ENCODE data around the gene SNTA1.
"Not testable (repeated sequence)": the region's sequence is repeated elsewhere in the genome, so short reads cannot be mapped to it uniquely, and the experiment has no call there.

The SNTA1 gene

DNA sequence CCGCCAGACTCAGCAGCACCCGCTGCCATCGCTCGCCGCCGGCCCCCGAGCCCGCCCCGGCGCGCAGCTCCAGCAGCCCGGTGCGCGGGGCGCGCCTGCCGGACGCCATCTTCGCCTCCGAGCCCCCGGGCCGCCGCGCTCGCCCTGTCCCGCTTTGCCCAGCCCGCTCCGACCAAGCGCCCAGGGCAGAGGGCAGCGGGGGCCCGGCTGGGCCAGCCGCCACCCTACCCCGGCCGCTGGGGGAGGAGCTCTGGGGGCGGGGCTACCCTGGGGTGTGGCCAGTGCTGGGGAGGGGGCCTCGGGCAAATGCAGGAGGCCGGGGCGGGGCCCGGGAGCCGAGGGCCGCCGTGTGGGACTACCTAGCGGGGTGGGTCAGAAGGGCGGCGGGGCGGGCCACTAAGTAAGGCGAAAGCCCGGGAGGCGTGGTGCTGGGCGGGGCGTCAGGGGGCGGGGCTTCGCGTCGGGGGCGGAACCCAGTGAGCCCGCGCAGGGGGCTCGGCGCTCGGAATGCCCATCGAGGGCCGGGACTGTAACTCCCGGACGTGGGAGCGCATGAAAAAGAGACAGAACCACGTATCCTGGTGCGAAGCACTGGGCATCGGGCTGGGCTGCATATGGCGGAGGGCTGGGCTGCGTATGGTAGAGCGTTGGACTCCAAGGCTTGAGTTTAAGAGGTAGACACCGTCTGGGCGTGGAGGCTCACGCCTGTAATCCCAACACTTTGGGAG lies at the start of gene SNTA1:
TSS of gene SNTA1 (minus strand) at position 252 of the 728 bp plus-strand sequence. CDS start at position 109, 143 bp downstream.
- peak; percentile 76 to 82 for DNase-seq (ENCODE audit: low read depth in 2 of 2, low spot score in 1 of 2)

DNA sequence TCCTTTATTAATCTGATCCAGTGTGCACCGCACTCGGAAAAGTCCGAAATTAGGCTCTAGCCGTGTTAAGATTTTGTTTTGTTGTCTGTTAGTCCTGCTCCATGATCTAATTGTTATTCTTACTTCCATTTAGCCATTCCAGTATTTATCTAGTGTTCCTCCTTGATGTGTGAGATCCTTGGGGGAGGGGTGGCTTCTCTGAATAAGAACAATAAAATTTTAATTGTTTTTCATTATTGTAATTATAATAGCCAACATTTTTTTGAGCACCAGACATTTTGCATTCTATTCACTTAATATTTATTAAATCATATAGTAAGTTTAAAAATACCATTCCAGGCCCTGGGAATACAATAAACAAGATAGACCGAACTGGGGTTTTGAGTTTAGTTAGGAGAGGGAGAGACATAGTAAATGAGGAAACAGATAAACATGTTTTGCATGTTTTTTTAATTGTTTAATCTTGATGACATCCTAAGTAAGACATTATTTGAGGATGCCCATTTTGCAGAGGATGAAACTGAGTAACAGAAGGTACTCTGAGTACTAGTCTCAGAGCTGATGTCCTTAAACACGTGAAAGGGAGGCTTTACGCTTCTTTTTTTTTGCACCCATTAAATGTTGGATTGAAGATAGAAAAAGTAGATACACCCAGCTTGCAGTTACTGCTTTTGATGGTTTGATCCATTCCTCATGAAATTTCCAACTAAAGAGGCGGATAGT lies 47.5 kb upstream of the SNTA1 start:
- DNase-seq (ENCODE audit: low read depth in 2 of 2, low spot score in 1 of 2): no peak

DNA sequence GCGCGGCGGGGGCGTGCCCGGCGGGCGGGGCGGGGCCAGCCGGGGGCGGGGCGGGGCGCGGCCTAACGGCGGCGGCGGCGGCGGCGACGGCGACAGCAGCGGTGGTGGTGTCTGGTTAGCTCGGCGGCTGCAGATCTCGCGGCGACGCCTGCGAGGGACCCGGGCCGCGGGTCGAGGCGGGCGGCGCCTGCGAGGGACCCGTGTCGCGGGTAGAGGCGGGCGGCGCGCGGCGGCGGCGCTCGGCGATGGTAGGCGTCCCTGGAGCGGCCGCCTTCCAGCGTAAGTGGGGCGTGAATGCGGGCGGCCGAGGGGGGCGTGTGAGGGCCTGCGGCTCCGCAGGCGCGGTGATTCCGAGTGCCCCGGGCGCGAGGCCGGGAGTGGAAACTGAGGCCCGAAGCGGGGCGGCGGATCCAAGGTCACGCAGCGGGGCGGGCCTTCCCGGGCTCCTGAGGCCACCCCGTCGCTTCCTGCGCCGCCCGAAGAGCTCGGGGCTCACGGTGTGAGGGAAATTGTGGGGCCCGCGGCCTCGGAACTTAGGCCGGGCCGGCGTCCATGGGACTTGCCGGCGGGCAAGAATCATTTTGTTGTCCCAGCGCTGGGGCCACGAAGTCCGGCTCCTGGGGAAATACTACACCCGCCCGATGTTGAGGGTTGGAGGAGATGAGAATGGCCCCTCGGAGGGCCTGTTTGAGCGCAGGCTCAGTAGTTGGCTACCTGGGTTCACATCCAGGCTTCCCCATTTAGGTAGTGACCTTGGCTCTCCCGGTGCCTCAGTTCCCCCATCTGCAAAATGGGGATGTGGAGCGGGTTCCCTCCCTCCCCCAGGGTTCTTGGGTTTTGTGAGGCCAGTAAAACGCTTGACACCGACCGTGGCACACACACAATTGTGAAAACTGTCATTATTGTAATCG lies 46.7 kb upstream of the SNTA1 start, which contains the start of gene CBFA2T2:
TSS of gene CBFA2T2 (plus strand) at position 74 of the 911 bp plus-strand sequence. CDS start at position 246, 172 bp downstream.
- DNase-seq (ENCODE audit: low read depth in 2 of 2, low spot score in 1 of 2): peak in 1 of 2 donors; percentile 5

DNA sequence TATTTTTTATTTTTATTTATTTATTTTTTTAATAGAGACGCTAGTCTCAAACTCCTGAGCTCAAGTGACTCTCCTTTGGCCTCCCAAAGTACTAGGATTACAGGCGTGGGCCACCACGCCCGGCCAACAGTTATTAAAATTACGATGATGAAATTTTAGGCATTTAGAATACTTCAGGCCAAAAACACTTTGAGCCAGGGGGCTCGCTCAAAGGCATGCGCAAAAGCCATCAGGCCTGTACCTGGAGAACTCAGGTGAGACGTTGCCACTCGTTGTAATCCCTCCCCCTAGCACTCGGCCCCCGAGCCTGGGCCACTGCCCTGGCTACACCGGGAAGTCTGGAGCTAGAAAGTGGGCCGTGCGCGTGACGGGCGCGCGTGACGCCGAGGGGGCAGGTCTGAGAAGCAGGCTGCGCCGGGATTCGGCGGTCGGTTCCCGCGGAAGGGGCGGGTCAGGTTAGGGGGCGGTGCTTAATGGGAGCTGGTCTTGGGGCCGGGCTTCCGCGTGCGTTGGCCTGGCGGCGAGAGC lies 46.0 kb upstream of the SNTA1 start:
- peak; percentile 98 for DNase-seq (ENCODE audit: low read depth in 2 of 2, low spot score in 1 of 2)

DNA sequence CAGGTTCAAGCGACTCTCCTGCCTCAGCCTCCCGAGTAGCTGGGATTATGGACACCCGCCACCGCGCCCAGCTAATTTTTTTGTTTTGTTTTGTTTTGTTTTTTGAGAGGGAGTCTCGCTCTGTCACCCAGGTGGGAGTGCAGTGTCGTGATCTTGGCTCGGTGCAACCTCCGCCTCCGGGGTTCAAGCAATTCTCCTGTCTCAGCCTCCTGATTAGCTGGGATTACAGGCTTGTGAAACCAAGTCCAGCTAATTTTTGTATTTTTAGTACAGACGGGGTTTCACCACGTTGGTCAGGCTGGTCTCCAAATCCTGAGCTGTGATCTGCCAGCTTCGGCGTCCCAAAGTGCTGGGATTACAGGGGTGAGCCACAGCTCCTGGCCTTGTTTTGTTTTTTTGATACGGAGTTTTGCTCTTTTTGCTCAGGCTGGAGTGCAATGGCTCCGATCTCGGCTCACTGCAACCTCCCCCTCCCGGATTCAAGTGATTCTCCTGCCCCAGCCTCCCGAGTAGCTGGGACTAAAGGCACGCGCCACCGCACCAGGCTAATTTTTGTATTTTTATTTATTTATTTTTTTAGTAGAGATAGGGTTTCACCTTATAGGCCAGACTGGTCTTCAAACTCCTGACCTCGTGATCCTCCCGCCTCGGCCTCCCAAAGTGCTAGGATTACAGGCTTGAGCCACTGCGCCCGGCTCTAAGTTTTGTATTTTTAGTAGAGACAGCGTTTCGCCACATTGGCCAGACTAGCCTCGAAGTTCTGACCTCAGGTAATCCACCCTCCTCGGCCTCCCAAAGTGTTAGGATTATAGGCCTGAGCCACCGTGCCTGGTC lies 45.3 kb upstream of the SNTA1 start:
- not testable (repeated sequence) for DNase-seq (ENCODE audit: low read depth in 2 of 2, low spot score in 1 of 2)

DNA sequence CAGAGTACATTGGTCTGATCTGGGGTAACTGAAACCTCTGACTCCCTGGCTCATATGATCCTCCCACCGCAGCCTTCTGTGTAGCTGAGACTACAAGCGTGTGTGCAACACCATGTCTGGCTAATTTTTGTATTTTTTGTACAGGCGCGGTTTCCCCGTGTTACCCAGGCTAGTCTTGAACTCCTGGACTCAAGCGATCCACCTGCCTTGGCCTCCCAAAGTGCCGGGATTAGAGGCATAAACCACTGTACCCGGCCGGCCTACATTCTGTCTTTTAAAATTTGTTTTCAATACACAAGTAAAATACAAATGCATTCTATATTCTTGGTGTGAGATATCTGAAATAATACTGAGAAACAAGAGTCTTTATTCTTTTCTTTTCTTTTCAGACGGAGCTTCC lies 44.6 kb upstream of the SNTA1 start:
- no peak for DNase-seq (ENCODE audit: low read depth in 2 of 2, low spot score in 1 of 2)

DNA sequence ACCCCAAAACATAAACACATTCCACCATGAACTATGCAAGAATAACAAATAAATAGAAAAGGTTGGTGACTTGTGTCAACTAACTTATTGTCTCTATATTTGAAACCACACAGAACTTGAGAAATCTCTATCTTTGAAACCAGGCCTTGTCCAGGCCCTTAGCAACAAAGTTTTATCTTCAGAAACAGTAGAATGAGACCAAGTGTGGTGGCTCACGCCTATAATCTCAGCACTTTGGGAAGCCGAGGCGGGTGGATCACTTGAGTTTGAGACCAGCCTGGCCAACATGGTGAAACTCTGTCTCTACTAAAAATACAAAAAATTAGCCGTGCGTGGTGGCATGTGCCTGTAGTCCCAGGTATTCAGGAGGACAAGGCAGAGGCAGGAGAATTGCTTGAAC lies 39.6 kb upstream of the SNTA1 start:
- DNase-seq (ENCODE audit: low read depth in 2 of 2, low spot score in 1 of 2): not testable (repeated sequence)

DNA sequence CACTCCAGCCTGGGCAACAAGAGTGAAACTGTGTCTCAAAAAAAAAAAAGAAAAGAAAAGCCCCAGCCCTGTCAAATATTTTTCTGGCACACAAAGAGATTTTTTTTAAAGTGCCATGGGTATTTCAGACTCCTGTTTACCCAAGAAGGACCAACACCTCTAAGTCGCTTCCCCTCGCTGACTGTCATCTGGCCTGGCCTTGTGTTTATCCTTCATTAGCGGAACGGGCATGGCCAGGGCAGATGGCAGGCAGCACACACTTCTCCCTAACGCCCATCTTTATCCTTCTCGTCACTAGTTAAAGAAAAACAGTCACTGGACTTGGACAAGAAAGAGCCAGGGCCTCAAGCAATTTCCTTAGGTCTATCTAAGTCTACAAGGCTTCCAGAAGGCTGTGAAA lies 39.0 kb upstream of the SNTA1 start:
- DNase-seq (ENCODE audit: low read depth in 2 of 2, low spot score in 1 of 2): no peak

DNA sequence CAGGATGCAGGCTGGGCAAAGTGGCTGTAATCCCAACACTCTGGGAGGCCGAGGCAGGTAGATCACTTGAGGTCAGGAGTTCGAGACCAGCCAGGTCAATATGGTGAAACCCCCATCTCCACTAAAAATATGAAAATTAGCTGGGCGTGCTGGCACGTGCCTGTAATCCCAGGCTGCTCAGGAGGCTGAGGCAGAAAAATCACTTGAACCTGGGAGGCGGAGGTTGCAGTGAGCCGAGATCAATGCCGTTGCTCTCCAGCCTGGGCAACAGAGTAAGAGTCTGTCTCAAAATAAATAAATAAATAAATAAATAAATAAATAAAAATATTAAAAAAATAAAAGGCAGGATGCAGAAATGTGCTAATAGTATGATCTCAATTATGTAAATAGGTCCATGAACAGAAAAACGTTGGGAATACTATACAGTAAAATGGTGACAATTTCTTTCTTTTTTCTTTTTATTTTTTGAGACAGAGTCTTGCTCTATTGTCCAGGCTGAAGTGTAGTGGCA lies 37.9 kb upstream of the SNTA1 start:
- no peak for DNase-seq (ENCODE audit: low read depth in 2 of 2, low spot score in 1 of 2)

DNA sequence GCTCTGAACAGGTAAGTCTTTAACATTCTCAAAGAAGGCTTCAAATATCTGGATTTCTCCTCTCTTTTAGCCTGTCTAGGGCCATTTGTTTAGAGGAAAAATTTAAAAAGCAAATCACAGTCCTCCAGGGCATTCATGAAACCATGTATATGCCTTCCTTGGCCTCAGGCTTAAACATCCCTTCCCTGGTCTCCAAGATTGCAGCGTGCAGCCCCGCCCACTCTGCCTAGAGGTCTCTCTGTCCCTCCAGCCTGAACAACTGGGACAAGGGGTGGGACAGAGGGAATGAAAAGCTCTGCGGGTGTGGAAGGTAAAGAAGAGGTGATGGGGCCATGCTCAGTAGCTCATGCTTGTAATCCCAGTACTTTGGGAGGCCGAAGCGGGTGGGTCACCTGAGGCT lies 36.5 kb upstream of the SNTA1 start:
- no peak for DNase-seq (ENCODE audit: low read depth in 2 of 2, low spot score in 1 of 2)

DNA sequence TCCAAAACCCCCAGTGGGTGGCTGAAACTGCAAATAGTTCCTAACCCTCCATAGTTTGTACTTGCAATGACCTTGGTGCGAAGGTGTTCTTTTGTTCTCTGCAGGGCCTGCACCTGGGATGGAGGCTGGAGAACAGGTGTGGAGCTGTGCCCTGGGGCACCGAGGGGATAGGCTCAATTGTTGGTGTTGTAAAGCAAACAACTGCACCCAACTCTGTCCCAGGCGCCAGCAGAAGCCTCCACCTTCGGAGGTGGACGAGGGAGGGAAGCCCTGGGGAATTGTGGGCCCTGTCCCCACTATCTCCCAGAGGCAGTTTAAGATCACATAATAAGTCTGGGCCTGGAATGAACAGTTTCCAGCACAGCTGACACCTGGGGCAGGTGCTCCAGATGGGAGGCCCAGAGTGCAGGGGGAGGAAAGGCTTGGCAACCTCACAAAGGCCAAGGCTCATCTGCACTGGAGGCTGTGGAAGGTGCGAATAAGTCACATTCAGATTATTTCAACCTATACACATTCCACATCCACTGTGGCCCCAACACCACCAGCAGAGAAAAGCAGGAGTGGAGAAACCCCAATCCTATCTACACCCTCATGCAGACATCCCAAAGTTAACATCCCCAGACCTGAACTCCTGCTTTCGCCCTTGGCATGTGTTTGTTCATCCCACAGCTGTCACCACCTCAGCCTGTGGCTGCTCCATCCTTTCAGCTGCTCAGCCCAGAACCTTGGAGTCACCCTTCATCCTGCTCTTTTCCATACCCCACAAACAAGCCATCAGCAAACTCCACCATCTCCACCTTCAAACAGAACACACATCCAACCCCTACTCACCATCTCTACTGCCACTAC lies 34.0 kb upstream of the SNTA1 start:
- no peak for DNase-seq (ENCODE audit: low read depth in 2 of 2, low spot score in 1 of 2)

DNA sequence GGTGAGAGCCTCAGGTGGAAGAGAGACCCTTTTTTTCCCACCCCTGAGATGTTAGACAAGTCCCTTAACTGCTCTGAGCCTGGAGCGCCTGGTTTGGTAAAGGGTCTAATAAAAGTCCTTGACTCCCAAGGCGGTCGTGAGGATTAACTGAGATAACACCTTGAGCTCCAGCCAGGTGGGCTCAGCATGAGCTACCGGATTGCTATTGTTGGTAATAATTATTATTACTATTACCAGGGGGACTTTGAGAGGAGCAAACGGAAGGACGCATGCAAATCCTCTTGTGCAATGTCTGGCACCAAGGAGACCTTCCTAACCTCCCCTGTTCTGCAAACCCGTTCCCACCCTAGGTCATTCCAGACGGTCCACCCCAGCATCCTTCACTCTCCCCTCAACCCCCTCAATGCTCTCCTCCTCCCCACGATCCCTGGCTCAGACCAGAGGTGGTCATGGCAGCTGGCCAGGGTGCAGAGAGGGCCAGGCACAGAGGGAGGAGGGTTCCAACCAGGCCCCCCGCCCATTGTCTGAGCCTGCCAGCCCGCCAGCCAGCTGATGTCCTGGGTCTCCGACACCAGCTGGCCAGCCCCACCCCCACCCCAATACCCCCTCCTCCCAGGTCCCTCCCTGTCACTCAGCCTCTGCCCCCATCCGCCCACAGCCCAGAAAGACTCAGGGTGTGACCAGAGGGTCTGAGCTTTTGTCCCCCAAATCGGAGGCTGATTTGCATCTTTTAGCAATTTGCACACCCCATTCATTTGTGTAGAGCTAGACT lies 32.0 kb upstream of the SNTA1 start:
- no peak for DNase-seq (ENCODE audit: low read depth in 2 of 2, low spot score in 1 of 2)

DNA sequence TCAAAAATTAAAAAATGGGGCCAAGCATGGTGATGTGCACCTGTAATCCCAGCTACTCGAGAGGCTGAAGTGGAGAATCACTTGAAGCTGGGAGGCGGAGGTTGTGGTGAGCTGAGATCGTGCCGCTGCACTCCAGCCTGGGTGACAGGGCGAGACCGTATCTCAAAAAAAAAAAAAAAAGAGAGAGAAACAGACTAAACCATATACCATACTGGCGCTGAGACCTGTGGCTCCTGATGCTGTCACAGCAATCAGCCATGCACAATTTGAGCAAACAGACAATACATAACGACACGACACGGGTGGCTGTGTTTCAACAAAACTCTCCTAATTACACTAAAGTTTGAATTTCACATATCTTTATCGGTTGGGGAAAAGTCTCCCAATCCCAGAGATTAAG lies 31.4 kb upstream of the SNTA1 start:
- DNase-seq (ENCODE audit: low read depth in 2 of 2, low spot score in 1 of 2): no peak

DNA sequence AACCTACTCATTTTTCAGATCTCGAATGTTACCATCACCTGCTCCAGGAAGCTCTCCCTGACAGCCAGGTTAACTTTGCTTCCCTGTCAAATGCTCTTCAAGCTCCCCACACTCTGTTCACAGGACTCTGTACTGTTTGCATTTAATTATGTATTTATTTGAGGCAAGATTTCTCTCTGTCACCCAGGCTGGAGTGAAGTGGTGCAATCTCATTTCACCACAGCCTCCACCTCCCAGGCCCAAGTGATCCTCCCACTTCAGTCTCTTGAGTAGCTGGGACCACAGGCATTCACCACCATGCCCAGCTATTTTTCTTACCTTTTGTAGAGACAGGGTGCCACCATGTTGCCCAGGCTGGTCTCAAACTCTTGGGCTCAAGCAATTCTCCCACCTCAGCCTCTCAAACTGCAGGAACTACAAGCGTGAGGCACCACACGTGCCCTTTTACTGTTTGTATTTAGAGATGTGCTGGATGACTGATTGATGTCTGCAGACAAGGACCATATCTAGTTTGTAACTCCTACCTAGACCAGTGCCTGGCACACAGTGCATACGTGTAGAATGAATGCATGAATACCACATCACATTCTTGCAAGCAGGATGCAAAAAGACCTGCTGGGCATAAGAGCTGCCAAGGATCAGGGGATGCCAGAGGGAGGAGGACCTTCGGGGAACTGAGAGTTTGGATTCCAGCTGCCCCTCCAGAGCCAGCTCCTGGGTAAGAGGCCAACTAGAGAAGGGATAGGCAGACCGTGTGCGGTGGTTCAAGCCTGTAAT lies 30.7 kb upstream of the SNTA1 start:
- DNase-seq (ENCODE audit: low read depth in 2 of 2, low spot score in 1 of 2): no peak

DNA sequence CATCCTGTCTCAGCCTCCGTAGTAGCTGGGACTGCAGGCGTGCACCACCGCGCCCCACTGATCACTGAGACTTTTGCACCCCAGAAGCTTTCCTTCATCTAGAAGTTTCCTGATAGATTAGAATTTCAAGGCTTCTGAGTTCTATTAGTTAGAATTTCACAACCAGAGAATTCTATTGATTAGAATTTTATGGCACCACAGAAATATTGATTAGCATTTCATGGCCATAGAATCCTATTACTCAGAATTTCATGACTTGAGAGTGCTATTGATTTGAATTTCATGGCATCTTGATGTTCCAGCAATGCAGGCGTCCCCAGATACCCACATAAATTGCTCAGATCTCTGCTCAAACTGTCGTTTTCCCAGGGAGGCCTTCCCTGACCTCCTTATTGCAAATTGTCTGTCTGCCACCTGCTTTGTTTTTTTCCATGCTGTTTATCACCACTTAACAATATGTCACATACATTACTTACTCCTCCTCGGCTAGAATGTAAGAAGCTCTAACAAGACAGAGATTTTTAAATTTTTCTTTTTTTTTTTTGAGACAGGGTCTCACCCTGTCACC lies 29.4 kb upstream of the SNTA1 start:
- no peak for DNase-seq (ENCODE audit: low read depth in 2 of 2, low spot score in 1 of 2)

DNA sequence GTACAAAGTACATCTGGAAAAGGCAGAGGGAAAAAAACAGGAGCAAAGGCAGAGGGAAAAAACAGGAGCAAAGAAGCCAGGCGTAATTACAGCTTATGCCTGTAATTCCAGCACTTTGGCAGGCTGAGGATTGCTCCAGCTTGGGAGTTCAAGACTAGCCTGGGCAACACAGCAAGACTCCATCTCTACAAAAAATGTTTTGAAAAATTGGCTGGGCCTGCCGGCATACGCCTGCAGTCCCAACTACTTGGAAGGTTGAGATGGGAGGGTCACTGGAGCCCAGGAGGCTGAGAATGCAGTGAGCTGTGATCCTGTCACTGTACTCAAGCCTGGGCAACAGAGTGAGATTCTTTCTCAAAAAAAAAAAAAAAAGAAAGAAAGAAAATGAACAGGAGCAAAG lies 27.3 kb upstream of the SNTA1 start:
- no peak for DNase-seq (ENCODE audit: low read depth in 2 of 2, low spot score in 1 of 2)

DNA sequence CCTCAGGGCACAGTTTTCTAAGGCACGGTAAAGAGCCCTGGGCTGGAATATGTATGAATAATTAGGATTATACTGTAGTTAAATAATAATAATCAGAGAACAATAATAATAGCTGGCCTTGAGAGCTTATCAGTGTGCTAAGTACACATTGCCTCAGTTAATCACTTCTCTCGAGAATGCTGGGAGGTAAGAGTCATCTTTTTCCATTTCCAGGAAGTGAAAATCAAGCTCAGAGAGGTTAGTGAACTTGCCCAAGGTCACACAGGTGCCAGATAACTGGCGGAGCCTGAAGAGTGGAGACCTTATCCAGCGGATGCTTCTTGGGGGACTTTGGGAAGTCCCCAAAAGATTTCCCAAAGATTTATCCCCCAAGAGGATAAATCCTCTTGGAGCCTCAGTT lies 26.9 kb upstream of the SNTA1 start:
- no peak for DNase-seq (ENCODE audit: low read depth in 2 of 2, low spot score in 1 of 2)

DNA sequence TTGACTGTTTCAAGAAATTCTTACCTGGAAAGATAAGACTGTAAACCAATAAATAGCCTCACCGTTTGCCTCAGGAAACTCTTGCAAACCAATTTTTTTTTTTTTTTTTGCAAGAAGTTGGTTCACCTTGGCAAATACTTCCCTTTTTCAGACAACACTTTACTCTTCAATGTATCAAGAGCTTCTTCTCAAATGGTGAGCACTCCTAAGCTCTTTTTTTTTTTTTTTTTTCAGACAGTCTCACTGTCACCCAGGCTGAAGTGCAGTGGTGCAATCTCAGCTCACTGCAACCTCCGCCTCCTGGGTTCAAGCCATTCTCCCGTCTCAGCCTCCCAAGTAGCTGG lies 22.7 kb upstream of the SNTA1 start:
- no peak for DNase-seq (ENCODE audit: low read depth in 2 of 2, low spot score in 1 of 2)

Data from stimulated activated CD8-positive, alpha-beta memory T cell treated with anti-CD3 and anti-CD28 coated beads, Interleukin-4, amount 100 ng/mL, for 4 hours (primary cell).